Gastroesophageal sphincter (tissue), 3 donors: ENCODE measurements around the gene AMZ2.

Experiments used
- CTCF ChIP-seq, 4 experiments: fragments of 200-600 bp in 2 of 4; fragments of 450-650 bp in 2 of 4; sonication (generic) in 1 of 4; IDR thresholded peaks; one replicate each; pipeline ENCODE4 v1.5.1; 2017 to 2019; ENCODE audit warnings: antibody characterized with exemption in 4 of 4, mild to moderate bottlenecking in 2 of 4, moderate library complexity in 2 of 4
- EP300 ChIP-seq: sonication (generic); formaldehyde crosslinking; IDR thresholded peaks from one replicate; pipeline ENCODE4 v1.6.1; 2017; ENCODE audit warnings: antibody characterized with exemption, mild to moderate bottlenecking
- POLR2A ChIP-seq, 2 donors: fragments of 450-650 bp; IDR thresholded peaks; one replicate each; pipeline ENCODE4 v1.6.1; 2017; ENCODE audit warnings: antibody characterized with exemption in 2 of 2, mild to moderate bottlenecking in 2 of 2, moderate library complexity in 1 of 2

- TF ChIP-seq CTCF (IDR thresholded peaks at IDR 0.05) (no peak), EP300 (no peak), POLR2A (IDR thresholded peaks at IDR 0.05) (no peak)
Observed at GRCh38 chr17:68288804-68289203, 41.0 kb downstream of the AMZ2 start.
